HG03378 (cell line): ENCODE results near the gene PLXNA4.

Source experiments
- ATAC-seq: cut with Tn5 transposase; IDR thresholded peaks from one replicate; pipeline ENCODE4 v1.9.1; 2021; ENCODE audit warnings: mild to moderate bottlenecking, moderate library complexity; ENCODE audit not compliant: unreplicated experiment

Gene PLXNA4

DNA sequence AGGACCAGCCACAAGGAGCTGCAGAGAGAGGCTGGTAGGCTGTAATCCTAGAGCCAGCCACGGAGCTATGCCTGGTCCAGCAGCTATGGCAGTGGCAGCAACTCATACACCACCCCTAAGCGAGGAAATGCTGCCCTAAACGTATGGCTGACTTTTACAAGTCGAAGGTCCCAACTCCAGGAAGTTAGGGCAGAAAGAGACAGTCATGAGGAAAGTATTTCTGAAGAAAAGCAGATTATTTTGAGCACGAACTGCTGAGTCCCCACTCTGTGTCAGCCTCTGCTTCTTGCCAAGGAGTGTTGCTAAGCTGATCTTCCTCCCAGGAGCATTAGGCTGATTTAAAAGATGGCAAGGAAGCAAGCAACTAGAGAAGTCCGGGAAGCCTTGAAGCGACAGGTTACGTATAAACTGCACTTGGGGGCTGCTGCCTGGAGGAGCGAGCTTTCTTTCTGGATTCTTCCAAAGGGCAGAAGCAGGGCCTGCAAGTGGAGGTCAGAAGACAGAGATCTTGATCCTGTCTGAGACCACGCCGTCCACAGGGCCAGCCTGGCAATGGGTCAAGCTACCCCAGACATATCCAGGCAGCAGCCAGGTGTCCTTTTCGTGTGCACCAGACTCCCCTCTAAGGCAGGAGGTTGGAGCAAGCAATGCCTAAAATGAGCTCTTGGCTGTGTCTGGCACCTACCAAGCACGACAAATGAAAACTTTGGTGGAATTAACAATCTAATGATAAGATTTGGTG, 39.4 kb downstream of the PLXNA4 start:
- no peak for ATAC-seq

DNA sequence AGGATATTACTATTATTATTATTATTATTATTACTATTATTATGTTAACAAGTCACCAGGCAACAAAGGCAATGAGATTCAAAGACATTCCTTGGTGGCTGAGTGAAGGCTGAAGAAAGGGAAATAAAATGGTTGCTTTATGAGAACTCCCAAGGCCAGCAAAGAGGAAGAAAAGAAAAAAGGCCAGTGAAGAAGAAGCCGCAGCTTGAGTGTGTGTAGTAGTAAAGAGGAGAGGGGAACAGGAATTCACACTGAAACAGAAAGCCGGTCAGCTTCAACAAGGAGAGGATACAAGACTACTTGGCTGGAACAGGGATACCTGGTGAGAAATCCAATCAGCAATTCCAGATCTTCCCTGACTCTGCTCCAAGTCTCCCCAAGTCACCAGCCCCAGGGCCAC, 42.4 kb downstream of the PLXNA4 start:
- no peak for ATAC-seq

DNA sequence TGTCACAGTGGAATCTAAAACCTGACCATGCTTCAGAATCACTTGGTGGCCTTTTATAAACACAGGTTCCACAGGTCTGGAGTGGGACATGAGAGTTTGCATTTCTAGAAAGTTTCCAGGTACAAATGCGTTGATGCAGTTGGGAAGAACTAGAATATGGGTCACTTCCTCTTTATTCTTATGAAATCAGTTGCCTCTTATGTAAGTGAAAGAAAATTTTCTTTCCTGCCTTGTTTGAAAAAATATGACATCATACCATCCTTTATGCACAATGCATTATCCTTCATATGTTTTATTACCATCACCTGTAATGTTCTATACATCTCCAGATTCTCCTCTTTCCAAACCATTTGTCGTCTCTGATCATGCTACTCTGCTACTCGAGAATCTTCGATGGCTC, 44.0 kb downstream of the PLXNA4 start:
- no peak for ATAC-seq

DNA sequence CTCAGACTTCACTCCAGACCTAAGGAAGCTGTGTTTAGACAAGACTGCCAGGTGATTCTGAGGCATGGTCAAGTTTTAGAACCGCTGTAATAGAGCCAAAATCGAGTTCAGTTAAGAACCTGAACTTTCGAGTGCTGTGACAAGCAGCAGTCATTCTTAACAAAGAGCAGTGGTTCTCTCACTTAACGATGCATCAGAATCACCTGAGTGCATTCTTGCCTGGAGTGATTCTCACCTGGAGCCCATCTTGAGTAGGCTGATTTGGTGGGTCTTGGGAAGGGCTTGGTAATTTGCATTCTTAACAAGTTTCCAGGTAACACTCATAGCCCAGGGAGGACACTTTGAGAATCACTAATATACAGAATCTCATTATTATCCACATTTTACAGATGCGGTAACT, 44.7 kb downstream of the PLXNA4 start:
- ATAC-seq, result no peak

DNA sequence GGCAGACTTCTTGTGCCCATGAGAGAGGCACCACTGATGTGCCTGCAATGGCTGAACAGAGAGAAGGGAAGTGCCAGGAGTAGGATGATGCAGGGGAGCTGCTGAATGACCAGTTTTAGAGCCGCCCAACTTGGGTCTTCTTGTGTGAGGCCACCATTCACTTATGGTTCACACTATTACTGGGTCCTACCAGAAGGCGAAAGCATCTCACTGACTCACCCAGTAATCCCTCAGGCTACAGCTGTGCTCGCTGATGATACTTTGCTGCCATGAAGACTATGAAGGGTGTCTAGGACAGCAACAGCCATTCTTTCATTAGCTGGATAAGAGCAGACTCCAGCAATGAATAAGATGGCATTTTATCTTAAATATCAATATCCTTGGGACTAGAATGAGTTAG, 47.6 kb downstream of the PLXNA4 start:
- ATAC-seq, result no peak

DNA sequence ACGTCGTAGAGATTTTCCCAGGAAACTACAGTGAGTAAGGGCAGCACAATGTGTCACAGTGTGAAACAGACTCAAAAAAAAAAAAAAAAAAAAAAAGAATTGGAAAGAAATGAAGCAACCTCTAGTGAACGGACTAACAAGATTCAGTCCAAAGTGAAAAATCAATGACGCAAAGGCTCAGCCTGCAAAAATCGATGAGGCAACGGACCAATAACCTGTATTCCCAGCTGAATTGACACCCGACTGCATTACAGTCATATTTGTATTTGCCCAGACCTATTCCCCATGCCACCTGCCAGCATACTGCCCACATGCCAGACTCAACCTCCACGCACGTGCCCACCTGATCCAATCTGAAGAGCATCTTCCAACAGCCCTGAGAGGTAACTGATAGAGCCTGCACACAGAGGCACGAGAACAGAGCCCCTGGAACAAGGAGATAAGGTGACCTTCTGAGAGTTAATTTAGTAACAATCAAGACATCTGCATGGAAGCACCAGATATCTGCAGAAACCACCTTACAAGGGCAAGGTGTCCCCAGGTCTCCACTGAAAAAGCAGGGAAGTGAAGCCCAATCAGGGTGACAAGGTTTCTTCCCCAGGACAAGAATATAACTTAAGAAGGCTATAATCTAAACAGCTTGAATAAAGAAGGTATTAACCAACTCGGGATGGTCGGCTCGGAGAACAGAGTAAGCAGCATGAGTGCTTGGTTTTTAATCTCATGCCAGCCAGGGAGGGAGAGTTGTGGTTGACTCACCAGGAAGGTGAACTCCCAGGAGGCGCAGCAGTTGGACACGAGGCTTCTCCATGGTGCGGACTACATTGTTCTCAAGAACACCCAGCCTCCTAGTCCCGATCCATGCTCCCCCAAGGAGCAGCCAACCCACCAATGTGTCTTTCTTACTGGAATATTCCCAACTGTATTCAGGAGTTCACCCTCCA, 48.5 kb downstream of the PLXNA4 start:
- ATAC-seq, result no peak

DNA sequence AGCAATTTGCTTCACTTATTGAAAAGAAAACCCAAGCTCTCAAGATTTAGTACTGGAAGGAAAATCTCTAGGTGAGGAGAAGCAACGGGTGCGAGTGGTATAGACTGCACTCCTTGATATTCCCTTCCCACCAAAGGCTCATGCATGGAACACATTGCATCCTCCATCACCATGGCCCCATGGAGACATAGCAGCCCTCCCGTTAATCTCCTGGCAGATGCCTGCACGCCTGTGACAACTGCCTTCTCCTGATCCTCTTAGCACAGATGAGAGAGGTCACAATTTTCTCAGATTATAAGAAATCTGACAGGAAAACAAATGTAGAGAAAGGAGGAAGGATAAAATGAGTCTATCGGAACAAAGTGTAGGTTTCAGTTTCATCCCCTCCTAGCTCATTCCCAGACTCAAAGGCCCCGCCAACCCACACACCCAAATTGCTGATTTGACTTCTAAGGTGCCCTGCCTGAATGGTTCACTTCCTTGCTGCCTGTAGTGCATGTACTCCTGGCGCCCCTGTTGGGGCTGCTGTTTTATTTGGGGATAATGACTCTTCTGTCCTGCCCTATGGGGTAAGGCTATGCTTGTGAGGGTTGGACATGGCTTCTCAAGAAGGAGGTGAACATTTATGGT, 50.0 kb downstream of the PLXNA4 start:
- ATAC-seq, result no peak

DNA sequence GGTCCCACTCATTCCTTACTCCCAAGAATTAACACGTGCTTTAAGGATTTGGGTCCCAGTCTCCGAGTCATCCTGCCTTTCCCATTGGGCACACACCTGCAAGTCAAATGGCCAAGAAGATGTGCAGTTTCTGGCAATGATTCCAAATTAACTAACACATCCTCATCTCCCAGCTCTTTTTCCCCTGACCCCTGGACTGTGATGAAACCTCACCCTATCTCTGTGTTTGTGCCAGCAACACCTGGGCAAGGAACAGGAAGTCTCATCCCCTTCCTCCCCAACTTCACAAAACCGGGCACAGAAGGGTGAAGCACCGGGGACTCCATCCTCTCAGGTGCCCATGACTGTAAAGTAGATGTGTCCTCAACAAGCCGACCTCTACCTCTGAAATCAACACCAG, 54.8 kb downstream of the PLXNA4 start:
- no peak for ATAC-seq

DNA sequence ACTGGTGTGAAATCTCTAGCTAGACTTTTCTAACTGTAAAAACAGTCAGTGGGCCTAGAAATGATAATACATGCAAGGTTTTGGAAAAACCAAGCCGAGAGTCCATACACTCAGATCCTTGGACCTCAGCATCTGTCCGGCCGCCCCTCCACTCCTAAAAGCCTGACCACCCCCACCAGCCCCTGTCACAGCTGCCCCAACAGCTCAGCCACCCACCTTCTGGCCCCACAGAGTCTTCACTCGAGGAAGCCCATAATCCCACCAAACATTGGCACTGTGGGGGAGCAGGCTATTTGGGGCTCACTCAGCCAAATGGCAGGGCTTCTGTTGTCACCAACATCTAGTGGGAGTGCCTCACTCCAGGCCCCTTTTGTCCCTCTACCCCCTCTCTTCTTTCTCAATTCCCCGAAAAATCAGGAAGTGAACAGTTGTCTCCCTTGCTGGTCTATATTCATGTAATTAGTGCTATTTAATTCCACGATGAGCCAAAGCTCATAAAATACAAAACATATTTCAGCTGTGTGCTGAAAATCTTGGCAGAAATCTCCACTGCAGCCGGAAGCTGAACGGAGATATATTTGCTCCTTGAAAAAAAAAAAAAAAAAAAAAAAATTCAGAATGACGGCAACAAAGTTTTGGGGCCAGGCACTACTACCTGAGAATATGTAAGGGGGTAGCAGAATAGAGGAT, 55.5 kb downstream of the PLXNA4 start:
- no peak for ATAC-seq

DNA sequence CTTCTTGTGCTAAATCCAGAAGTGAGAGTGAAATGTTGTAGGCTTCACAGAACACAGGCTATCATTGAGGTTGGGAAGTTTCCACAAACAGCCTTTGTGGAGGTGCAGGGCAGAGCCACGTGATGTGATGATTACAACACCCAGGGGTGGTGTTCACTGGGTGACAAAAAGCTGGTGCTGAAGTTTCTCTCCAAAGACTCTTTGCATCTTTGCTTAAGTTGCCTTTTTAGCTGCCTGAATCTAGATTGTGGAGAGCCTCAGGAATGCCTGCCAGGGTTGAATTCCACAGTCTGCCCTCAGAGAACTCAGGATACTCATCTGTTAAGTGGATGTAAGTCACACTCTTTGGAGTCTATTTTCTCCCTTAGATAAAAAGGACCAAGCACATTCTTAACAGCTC, 56.3 kb downstream of the PLXNA4 start:
- no peak for ATAC-seq

DNA sequence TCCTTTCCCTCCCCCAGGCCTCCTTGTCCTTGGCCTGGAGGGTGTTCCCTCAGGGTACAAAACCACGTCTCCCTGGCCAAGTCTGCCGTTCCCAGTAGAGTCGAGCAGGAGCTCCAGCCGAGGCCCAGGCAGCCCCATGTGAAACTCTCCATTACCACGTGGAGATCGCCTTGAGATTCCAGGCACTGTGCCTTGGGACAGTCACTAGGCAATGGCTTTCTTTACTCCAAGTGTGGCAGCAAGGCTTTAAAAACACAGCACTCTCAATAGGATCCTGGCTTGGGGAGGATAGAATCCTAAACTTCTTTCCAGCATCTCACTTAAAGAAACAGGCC, 57.5 kb downstream of the PLXNA4 start:
- ATAC-seq, result no peak

DNA sequence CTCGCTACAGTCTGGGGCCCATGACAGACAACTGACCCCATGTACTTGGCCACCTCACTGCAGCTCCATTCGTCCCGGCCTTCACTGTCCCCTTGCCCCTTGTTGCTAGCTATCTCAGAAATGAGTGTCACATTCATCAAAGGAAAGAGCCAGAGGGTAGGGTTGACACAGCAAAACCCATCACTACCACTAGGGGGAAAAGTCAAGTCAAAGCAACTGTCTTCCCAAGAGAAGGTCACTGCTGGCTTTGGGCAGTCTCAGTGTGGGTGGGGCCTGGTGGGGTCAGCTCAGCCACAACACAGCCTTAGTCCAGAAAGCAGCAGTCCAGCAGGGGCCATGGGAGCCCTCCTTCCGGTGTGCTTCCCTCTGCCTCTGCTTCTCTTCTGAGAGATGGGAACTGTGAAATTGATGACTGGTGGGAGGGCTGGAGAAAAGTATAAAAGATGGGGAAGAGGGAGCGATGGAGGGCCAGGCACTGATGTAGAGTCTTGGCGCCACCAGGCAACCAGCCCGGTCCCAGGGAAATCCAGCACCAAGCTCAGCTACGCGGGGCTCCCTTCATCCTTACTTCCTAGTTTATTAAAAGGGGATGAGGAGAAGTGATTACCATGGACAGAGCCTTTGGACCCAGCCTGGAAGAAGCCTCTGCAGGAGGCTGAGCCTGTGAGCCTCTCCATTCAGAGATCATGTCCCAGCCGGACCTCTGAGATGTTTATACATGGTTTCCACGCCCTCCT, 58.0 kb downstream of the PLXNA4 start:
- ATAC-seq, result no peak

DNA sequence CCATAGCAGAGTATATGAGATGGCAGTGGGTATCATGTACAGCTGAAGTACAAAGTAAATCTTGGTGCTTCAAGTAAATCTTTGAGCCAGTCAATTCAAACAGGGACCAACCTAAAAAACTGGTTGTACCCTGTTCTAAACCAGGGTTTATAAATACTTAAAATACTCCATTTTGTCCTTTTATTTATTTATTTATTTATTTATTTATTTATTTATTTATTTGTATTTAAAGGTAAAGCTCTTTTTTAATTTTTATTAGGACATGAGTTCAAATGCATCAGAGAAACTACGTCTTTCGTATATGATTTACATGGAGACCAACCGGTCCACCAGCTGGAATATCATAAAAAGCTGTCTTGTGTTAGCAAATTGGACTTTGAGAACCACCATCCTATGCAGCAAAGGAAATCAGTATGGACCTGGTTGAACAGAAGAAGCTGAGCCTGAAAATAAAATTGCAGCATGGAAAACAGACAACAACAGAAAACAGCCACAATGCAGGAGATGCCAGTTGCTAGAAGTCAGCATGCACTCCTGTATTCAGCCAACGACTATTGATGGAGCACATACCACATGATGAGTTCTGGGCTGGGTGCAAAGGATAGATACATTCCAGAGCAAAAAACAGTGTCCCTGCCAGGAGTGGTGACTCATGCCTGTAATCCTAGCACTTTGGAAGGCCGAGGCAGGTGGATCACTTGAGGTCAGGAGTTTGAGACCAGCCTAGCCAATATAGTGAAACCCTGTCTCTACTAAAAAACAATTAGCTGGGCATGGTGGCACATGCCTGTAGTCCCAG, 60.0 kb downstream of the PLXNA4 start:
- ATAC-seq, result no peak

DNA sequence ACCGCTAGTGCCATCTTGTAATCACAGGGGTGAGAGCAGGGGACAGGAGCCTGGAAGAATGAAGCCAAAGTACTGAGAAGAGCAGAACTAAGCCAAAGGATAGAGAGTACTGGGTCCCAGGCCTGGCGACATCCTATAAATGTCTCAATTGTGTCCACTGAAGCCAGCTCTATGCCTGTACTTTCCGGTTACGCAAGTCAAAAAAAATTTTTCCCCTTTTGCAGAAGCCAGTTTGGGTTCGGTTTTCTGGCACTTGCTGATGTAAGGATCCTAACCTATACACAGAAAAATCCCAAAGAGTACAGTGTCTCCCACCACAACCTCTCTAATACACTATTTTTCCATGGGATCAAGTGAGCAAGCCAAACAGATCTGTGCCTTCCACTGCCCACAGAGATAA, 61.1 kb downstream of the PLXNA4 start:
- ATAC-seq, result no peak

DNA sequence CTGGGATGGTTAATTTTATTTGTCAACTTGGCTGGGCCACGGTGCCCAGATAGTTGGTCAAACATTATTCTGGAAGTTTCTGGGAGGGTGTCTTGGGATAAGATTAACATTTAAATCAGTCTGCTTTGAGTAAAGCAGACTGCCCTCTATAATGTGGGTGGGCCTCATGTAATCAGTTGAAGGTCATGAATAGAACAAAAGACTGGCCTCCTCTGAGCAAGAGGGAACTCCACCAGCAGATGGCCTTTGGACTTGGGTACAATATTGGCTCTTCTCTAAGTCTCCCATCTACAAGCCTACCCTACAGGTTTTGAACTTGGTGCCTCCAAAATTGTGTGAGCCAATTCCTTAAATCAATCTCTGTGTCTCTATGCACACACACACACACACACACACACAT, 61.8 kb downstream of the PLXNA4 start:
- no peak for ATAC-seq

DNA sequence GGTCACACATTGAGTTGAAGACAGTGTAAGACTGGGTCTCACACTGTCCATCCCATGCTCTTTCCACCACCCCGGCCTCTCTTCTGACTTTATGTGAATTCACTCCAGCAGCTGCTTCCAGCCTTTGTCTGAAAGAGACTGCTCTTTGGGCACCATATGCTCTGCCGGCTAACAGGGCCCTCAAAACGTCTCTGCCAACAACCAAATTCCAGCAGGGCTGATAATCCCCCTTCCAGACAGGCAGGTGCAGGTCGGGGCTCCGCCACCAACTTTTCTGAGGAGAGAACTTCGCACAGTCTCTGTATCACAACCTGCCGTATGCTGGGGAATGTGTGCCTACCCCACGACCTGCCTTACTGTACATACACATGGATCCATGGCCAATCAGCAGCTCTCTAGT, 64.3 kb downstream of the PLXNA4 start:
- no peak for ATAC-seq

DNA sequence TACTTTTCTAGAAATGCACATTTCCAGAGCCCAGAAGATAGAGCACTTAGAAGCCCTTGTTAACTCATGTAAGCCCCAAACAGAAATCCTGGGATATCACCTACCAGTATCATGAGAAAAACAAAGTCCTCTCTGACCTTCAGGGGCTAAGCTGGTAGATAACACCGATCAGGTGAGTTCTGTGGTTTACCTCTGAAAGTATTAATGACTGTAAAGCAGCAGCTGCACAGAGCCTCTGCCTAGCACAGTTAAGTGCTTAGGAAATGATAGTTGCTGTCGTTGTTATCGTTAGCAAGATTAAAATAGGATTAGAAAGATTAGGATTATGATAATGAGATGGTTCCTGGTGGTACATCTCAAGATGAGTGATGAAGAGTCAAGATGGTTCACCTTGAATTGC, 64.9 kb downstream of the PLXNA4 start:
- ATAC-seq, result no peak

DNA sequence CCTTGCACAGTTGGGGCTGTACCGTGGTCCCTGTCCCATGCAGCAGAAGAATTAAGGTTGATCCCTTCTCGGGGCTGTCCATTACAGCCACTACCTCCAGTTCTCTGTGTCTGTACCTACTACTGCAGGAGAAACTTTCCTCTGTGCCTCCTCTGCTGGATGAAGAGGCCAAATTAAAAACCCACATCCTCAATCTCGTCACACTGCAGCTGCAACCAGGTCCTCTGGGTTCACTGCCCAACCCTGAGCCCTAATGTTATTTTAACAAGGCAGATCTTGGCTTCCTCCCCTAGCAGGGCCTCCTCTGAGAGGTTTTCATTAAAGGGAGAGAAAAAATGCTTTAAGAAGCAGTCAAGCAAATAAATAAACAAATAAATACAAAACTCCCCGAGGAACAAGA, 66.6 kb downstream of the PLXNA4 start:
- no peak for ATAC-seq

DNA sequence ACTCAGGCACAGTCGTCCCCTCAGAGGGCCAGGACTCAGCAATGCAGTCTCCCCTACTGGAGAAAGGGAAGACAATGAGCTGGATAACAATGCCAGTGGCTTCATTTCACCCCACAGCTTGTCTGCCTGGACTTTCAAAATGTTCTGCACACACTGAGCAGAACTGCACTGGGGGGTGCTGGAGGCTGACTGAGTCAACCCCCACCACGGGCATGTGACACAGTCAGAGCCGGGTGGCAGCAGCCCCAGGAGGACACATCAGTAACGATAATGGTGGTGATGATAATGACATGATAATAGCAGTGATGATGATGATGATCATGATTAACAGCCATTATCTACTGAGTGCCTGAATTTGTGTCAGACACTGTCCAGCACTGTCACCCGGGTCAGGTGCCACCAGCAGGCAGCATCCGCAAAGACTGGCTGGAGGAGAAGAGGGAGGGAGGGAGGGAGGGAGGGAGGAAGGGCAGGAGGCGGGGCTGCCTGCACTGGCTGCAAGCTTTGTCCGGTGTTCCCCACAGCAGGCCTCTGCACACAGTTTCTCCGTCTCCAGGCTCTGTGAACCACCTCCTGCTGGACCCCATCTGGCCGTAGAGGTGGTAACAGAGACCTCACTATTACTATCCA, 67.4 kb downstream of the PLXNA4 start:
- no peak for ATAC-seq
